HG03571 (cell line): ENCODE data around the gene LRRFIP1.
"Not testable (repeated sequence)": the region's sequence is repeated elsewhere in the genome, so short reads cannot be mapped to it uniquely, and the experiment has no call there.

Experiments used
- ATAC-seq: cut with Tn5 transposase; IDR thresholded peaks from one replicate; pipeline ENCODE4 v1.9.1; 2021; ENCODE audit not compliant: unreplicated experiment

The LRRFIP1 gene

GRCh38 chr2:237627441-237628246 is at the start of gene LRRFIP1:
Gene LRRFIP1, plus strand, starts transcription at chr2:237627587. Its CDS starts 58 bp downstream, at chr2:237627645.
- ATAC-seq, result no peak

- no peak for ATAC-seq
Measured at GRCh38 chr2:237577956-237578870, 49.2 kb upstream of the LRRFIP1 start.

- no peak for ATAC-seq
Measured at GRCh38 chr2:237581326-237581725, 46.1 kb upstream of the LRRFIP1 start.

- ATAC-seq, result no peak
Measured at GRCh38 chr2:237581751-237582746, 45.3 kb upstream of the LRRFIP1 start.

- no peak for ATAC-seq
Measured at GRCh38 chr2:237583385-237584295, 43.7 kb upstream of the LRRFIP1 start.

GRCh38 chr2:237585590-237586221 is 41.7 kb upstream of the LRRFIP1 start:
- no peak for ATAC-seq

- ATAC-seq, result no peak
Measured at GRCh38 chr2:237588044-237588696, 39.2 kb upstream of the LRRFIP1 start.

GRCh38 chr2:237590272-237591140 is 36.9 kb upstream of the LRRFIP1 start, which contains the start of gene RAB17:
Gene RAB17, minus strand, starts transcription at chr2:237590734. Its CDS starts 4,580 bp downstream, at chr2:237586154.
- ATAC-seq, result no peak

GRCh38 chr2:237591141-237591881 is 36.1 kb upstream of the LRRFIP1 start:
- ATAC-seq, result no peak

GRCh38 chr2:237592425-237592980 is 34.9 kb upstream of the LRRFIP1 start:
- ATAC-seq, result no peak

GRCh38 chr2:237593036-237593435 is 34.4 kb upstream of the LRRFIP1 start:
- no peak for ATAC-seq

GRCh38 chr2:237593596-237594320 is 33.6 kb upstream of the LRRFIP1 start:
- no peak for ATAC-seq

- no peak for ATAC-seq
Measured at GRCh38 chr2:237594514-237594871, 32.9 kb upstream of the LRRFIP1 start.

- ATAC-seq, result not testable (repeated sequence)
Measured at GRCh38 chr2:237595829-237596519, 31.4 kb upstream of the LRRFIP1 start.

- no peak for ATAC-seq
Measured at GRCh38 chr2:237596520-237597195, 30.7 kb upstream of the LRRFIP1 start.
